AG04450 (cell line): ENCODE data around the gene KLHL29. TPM values are rescaled to one million over a fixed set of nuclear protein-coding genes. Genes with fewer than 3 reads are reported as not detected.

ENCODE experiments used
- CTCF ChIA-PET: fragments of 300-600, 350-600 bp; formaldehyde crosslinking; extraction: SDS; loops from one replicate; lab custom pipeline; 2022; ENCODE audit warnings: antibody characterized with exemption, inconsistent platforms; lab: Charles Lee
- POLR2A ChIA-PET: fragments of 350-600 bp; formaldehyde crosslinking; extraction: SDS; loops from one replicate; lab custom pipeline; 2021; ENCODE audit warnings: antibody characterized with exemption, inconsistent platforms; lab: Yijun Ruan, JAX
- DNase-seq: peaks from one replicate; pipeline ENCODE4 v3.0.0-alpha.2; 2011; ENCODE audit warnings: low read depth, low spot score
- H3K27ac ChIP-seq: one replicate; pipeline ENCODE4 v1.5.1; 2012; ENCODE audit warnings: low read depth, low read length, control low read depth
- H3K27me3 ChIP-seq: one replicate; pipeline ENCODE4 v1.6.0; 2012; ENCODE audit warnings: low read length; ENCODE audit not compliant: control insufficient read depth, insufficient read depth
- H3K4me3 ChIP-seq: 2 replicates; pipeline ENCODE4 v1.5.1; 2011; ENCODE audit warnings: mild to moderate bottlenecking, low read depth, low read length, control low read depth
- H3K9me3 ChIP-seq: 2 replicates; pipeline ENCODE4 v1.5.1; 2012; ENCODE audit warnings: low read length; ENCODE audit not compliant: control insufficient read depth, insufficient read depth
- polyA plus RNA-seq: library from polyadenylated mRNA; depleted of rRNA; stranded (reverse); fragments of >200 nt; gene quantifications from 2 replicates; pipeline ENCODE4 v1.2.3, GENCODE V29; 2011
- TF ChIP-seq, protein P1 (sequence below): IDR thresholded peaks from 2 replicates; pipeline ENCODE4 v1.5.1; 2011; ENCODE audit warnings: low read depth, low read length, control low read depth, inconsistent platforms

KLHL29 gene
- polyA plus RNA-seq, 1 experiment, result 3.6 TPM

DNA sequence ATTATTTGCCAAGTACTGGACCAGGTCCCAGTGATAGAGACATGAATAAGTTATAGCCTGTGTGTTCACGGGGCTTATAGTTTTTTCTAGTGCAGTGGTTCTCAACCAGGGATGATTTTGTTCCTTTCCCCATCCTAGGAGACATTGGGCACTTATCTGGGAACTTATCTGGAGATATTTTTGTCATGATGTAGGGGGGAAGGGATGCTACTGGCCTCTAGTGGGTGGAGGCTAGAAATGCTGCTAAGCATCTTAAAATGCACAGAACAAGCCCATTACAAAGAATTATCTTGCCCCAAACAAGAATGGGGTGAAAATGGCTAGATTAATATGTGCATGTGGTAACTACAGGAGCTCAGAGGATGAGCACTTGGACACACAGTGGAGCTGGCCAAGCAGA lies 75.2 kb downstream of the KLHL29 start:
- ChIA-PET CTCF (interaction anchor here (0.8 to 2.2 kb wide), 4 partner anchors 10 to 56 kb away, joined by 3 to 12 read pairs (median 4); no protein-coding TSS in a partner anchor), POLR2A (no interaction called here)
- no peak overlapping the region for H3K4me3 ChIP-seq
- H3K27ac ChIP-seq, result no peak overlapping the region
- TF ChIP-seq, protein P1, sequence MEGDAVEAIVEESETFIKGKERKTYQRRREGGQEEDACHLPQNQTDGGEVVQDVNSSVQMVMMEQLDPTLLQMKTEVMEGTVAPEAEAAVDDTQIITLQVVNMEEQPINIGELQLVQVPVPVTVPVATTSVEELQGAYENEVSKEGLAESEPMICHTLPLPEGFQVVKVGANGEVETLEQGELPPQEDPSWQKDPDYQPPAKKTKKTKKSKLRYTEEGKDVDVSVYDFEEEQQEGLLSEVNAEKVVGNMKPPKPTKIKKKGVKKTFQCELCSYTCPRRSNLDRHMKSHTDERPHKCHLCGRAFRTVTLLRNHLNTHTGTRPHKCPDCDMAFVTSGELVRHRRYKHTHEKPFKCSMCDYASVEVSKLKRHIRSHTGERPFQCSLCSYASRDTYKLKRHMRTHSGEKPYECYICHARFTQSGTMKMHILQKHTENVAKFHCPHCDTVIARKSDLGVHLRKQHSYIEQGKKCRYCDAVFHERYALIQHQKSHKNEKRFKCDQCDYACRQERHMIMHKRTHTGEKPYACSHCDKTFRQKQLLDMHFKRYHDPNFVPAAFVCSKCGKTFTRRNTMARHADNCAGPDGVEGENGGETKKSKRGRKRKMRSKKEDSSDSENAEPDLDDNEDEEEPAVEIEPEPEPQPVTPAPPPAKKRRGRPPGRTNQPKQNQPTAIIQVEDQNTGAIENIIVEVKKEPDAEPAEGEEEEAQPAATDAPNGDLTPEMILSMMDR, result peak; percentile 68
- 0 out of 2 replicates have a peak, but pooled peaks cover 3% of the 10 kb centered on the region for H3K9me3 ChIP-seq
- DNase-seq, result no peak
- no peaks in the 10 kb centered on the region for H3K27me3 ChIP-seq

DNA sequence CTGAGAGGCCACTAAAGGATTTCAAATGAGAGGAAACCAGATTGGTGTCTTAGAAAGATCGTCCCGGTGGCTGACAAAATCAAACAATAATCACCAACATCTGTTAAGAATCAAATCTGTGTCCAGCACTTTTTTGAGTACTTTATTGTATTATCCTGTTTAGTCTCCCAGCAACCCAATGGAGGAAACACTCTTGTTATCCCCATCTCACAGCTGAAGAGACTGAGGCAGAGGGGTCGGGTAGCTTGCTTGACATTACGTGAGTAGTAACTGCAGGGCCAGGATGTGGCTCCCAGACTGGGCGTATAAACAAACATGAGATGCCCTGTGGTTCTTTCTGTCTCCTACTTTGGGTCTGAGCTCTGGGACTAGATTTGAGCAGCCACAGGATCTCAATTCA lies 76.0 kb downstream of the KLHL29 start:
- Histone ChIP-seq H3K27me3 (no peaks in the 10 kb centered on the region), H3K27ac (no peak overlapping the region), H3K4me3 (no peak overlapping the region), H3K9me3 (0 out of 2 replicates have a peak, but pooled peaks cover 2% of the 10 kb centered on the region)
- no peak for DNase-seq
- TF ChIP-seq, protein P1, result no peak
- ChIA-PET CTCF (interaction anchor here (0.6 to 2.2 kb wide), 3 partner anchors 10 to 31 kb away, joined by 3 to 12 read pairs (median 4); no protein-coding TSS in a partner anchor), POLR2A (no interaction called here)

DNA sequence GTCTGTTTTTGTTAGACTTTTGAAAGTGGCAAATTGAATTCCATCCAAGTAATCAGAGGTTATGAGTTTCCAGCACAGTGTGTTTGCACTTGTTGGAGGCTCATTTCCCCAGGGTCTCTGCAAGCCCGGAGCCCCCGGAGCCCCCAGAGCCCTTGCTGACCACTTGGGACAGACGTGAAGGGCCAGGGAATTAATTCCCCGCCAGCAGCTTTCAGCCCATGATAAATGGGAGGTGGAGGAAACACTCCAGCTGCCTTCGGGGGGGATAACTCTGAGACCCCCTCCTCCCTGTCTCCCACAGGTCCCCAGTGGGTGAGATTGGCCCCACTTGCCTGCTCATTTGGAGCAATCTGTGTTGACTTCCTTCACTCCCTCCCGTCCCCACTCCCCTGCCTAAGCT lies 79.2 kb downstream of the KLHL29 start:
- no peak overlapping the region for H3K4me3 ChIP-seq
- CTCF ChIA-PET, result no interaction called here
- DNase-seq, result no peak
- no peaks in the 10 kb centered on the region for H3K27me3 ChIP-seq
- no peak overlapping the region for H3K27ac ChIP-seq
- TF ChIP-seq, protein P1, result no peak
- POLR2A ChIA-PET, result no interaction called here
- no peaks in the 10 kb centered on the region for H3K9me3 ChIP-seq

DNA sequence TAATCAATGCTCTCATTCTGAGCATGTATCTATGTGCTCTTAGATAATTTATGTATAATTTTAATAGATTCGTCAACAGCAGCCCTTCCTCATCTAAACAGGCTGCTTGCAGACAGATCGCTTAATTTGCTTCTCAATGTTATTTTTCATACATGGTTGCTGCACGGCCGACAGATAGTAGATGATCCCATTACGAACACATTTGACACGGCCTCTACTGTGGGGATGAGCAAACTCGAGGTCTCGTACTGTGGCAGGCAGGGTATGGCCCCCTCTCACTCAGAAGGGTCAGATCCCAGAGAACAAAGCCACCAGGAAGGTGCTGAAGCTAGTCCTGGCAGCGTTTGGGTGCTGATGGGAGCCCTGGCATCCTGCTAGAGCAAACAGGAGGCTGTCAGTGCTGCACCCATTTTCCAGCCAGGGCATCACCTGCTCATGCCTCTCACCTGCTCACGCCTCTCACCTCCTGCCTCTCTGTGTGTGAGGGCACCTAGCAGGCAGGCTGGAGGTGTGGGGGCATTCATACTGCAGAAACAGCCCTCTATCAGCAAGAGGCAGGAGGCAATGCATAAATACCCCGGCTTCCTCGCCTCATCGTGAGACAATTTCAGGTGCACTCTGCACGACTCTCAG lies 80.0 kb downstream of the KLHL29 start:
- Histone ChIP-seq H3K4me3 (no peak overlapping the region), H3K9me3 (no peaks in the 10 kb centered on the region), H3K27ac (no peak overlapping the region), H3K27me3 (no peaks in the 10 kb centered on the region)
- TF ChIP-seq, protein P1, result no peak
- CTCF ChIA-PET, result no interaction called here
- DNase-seq, result no peak
- POLR2A ChIA-PET, result no interaction called here

DNA sequence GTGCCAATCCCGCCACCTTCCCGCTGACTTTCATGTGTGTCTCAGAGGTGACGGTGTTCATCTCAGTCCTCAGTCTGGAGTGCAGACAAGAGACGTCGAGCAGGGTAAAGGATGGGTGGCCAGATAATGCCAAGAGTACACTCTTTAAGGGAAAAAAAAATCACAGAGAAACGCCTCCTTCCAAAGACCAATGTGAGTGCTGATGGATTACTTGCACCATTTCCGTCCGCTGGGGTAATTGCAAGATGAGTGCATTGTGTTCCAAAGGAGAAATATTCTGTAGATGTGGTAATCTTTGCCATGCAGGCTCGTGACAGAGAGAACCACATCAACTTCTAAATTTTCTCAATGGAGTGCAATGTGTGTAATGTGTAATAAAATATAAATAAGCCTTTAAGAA lies 81.0 kb downstream of the KLHL29 start:
- H3K9me3 ChIP-seq, result no peaks in the 10 kb centered on the region
- H3K4me3 ChIP-seq, result no peak overlapping the region
- TF ChIP-seq, protein P1, result no peak
- DNase-seq, result no peak
- ChIA-PET CTCF (no interaction called here), POLR2A (no interaction called here)
- no peaks in the 10 kb centered on the region for H3K27me3 ChIP-seq
- H3K27ac ChIP-seq, result no peak overlapping the region
